Right renal cortex interstitium (tissue), 3 donors: Measurements from ENCODE around the gene USP37. TPM values are rescaled to one million over a fixed set of nuclear protein-coding genes. Genes with fewer than 3 reads are reported as not detected.

Source experiments
- DNase-seq, 3 donors: peaks; one replicate each; pipeline ENCODE4 v3.0.0-alpha.2; 2013; ENCODE audit warnings: low read depth in 3 of 3, low spot score in 2 of 3
- polyA plus RNA-seq, 3 donors: library from polyadenylated mRNA; unstranded; fragments of 120-200 nt; gene quantifications; one replicate each; pipeline ENCODE4 v1.2.1, GENCODE V29; 2013; ENCODE audit not compliant: insufficient read length in 3 of 3

The USP37 gene
- polyA plus RNA-seq, 3 donors: 16.2 to 22.0 (median 20.7) TPM

- no peak for DNase-seq
Measured at GRCh38 chr2:218479595-218479994, 88.6 kb downstream of the USP37 start.

GRCh38 chr2:218478544-218478943, 89.6 kb downstream of the USP37 start:
- no peak for DNase-seq

- no peak for DNase-seq
Measured at GRCh38 chr2:218477247-218477646, 90.9 kb downstream of the USP37 start.

GRCh38 chr2:218476676-218477075, 91.5 kb downstream of the USP37 start:
- no peak for DNase-seq

GRCh38 chr2:218474527-218474926, 93.6 kb downstream of the USP37 start:
- DNase-seq: no peak

GRCh38 chr2:218472988-218473387, 95.2 kb downstream of the USP37 start:
- no peak for DNase-seq

- no peak for DNase-seq
Measured at GRCh38 chr2:218471982-218472381, 96.2 kb downstream of the USP37 start.

GRCh38 chr2:218471036-218471435, 97.1 kb downstream of the USP37 start:
- DNase-seq: no peak

GRCh38 chr2:218470448-218470847, 97.7 kb downstream of the USP37 start:
- DNase-seq: no peak

GRCh38 chr2:218465987-218466633, 102.0 kb downstream of the USP37 start:
- peak; percentile 10 to 20 (median 10) for DNase-seq

GRCh38 chr2:218458598-218458997, 109.6 kb downstream of the USP37 start:
- DNase-seq: no peak

- DNase-seq: no peak
Measured at GRCh38 chr2:218456849-218457248, 111.3 kb downstream of the USP37 start.

- no peak for DNase-seq
Measured at GRCh38 chr2:218452079-218452478, 116.1 kb downstream of the USP37 start.

- no peak for DNase-seq
Measured at GRCh38 chr2:218448934-218449333, 119.2 kb downstream of the USP37 start.

- DNase-seq: no peak
Measured at GRCh38 chr2:218447072-218447471, 121.1 kb downstream of the USP37 start.

- DNase-seq: no peak
Measured at GRCh38 chr2:218446547-218446946, 121.6 kb downstream of the USP37 start.

- no peak for DNase-seq
Measured at GRCh38 chr2:218445602-218446001, 122.5 kb downstream of the USP37 start.

GRCh38 chr2:218444692-218445357, 123.3 kb downstream of the USP37 start:
- DNase-seq: no peak

GRCh38 chr2:218438596-218438995, 129.6 kb downstream of the USP37 start:
- DNase-seq: no peak

GRCh38 chr2:218437969-218438368, 130.2 kb downstream of the USP37 start:
- DNase-seq: no peak

- no peak for DNase-seq
Measured at GRCh38 chr2:218436992-218437391, 131.2 kb downstream of the USP37 start.
